ENCODE data around the gene FAH.

- TF ChIP-seq CTCF (IDR thresholded peaks at IDR 0.05; ENCODE audit: low read depth, low read length) (peak; percentile 64), POLR2A (IDR thresholded peaks at IDR 0.05; ENCODE audit: extremely low read depth, insufficient read length) (no peak)
Observed at GRCh38 chr15:80234883-80235282, 82.1 kb downstream of the FAH start.
